ENCODE results near the gene WDFY1.

WDFY1 gene

GRCh38 chr2:223865907-223866508 lies 79.1 kb downstream of the WDFY1 start:
- no peak for DNase-seq

DNA sequence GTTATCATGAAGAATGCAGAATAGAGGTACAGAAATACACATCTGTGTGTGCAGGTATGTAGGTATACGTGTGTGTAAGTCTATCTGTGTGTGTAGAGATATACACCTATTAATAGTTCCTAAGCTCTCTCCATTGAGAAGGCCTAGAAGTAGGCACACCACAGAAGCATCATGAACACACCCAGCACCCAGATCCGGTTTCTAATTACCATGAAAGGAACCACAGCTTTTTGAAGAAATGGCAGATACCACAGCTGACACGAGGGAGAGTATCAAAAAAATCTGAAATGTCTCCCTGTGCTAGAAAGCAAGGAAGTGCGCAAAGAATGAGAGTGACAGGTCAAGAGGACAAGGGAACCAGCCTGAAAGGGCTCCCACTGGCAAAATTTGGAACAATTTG lies 80.0 kb downstream of the WDFY1 start:
- intact Hi-C loops (cut with DNase I): no loop called here
- no peak for DNase-seq

More at GRCh38 chr2:223865907-223866508, 79.1 kb downstream of the WDFY1 start:
- intact Hi-C loops (cut with DNase I): no loop called here

- no peak for DNase-seq
- intact Hi-C loops (cut with DNase I): no loop called here
Measured at GRCh38 chr2:223863491-223863890, 81.6 kb downstream of the WDFY1 start.

DNA sequence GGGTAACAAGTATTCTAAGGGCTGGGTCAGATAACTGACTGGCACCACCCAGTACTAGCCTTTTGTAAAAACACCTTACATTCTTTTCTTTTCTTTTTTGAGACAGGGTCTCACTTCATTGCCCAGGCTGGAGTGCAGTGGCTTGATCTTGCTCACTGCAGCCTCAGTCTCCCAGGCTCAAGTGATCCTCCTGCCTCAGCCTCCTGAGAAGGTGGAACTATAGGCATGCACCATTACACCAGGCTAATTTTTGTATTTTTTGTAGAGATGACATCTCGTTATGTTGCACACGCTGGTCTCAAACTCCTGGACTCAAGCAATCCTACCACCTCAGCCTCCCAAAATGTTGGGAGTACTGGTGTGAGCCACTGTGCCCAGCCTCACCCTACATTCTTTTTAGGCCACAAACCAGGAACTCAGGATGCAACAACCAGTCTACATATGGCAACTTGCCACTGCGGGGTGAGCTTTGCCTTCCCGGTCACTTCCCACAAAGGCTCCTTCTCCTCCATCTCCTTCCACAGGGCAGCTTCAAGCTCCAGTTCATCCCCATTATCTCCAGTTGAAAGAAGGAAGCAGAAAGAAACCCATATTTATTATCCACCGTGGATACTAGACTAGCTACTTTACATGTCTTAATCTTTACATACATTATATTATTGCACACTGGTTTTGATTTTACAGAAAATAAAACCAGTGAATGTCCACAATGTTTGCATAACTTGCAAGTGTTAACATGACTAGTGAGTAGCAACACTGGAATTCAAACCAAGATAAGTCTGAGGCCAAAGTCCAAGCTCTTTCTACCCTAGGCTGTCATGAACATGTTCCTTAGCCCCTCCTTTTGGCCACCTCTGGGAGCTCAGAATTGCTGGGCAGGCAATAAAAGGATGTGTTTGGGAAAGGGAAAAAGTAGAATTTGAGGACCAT lies 84.1 kb downstream of the WDFY1 start:
- DNase-seq: no peak
- intact Hi-C loops (cut with DNase I): no loop called here

DNA sequence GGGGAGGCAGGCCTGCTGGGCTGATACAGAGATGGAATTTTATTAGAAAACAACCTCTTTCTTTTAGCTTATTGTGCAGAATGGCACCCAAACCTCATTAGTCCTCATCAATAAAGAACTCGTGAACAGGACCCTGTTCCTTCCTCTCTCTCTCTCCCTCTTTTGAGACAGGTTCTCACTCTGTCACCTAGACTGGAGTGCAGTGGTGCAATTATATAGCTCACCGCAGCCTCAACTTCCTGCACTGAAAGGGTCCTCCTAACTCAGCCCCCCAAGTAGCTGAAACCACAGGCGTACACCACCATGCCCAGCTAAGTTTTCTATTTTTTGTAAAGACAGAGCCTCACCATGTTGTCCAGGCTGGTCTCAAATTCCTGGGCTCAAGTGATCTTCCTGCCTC lies 86.1 kb downstream of the WDFY1 start:
- no peak for DNase-seq
- intact Hi-C loops (cut with DNase I): no loop called here

GRCh38 chr2:223856584-223856983 lies 88.6 kb downstream of the WDFY1 start:
- intact Hi-C loops (cut with DNase I): no loop called here
- no peak for DNase-seq

DNA sequence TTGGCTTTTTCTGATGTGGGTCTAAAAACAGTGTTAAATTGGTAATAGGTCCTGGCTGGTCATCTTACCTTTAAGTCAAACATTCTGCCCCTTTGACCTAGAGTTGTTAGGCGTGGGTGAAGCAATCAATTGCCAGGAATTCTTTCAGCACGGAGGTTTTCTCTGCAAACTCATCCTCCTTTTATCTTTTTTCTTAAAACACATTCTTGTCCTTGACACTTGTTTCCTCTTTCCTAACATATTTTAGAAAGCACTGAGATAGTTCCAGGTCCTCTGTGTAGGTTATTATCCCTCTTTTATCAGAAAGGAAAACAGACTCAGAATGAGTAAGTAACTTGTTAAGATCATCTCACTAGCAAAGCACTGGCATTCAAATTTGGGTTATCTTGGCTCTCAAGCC lies 89.1 kb downstream of the WDFY1 start:
- intact Hi-C loops (cut with DNase I): no loop called here
- no peak for DNase-seq

DNA sequence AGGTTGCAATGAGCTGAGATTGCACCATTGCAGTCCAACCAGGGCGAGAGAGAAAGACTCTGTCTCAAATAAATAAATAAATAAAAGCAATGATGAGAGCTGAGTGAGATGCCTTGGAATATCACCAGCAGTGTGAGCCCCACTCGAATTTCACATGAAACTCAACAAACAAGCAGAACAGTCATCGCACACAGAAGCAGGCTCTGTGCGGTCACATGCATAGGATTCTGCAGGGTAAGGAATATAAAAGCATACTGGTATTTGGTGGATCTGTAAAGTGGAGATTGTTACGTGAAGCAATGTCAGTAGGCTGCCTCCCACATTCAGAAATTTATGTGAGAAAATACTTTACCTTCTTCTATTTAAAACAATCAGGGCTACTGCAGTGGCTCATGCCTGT lies 89.7 kb downstream of the WDFY1 start:
- intact Hi-C loops (cut with DNase I): no loop called here
- DNase-seq: no peak

DNA sequence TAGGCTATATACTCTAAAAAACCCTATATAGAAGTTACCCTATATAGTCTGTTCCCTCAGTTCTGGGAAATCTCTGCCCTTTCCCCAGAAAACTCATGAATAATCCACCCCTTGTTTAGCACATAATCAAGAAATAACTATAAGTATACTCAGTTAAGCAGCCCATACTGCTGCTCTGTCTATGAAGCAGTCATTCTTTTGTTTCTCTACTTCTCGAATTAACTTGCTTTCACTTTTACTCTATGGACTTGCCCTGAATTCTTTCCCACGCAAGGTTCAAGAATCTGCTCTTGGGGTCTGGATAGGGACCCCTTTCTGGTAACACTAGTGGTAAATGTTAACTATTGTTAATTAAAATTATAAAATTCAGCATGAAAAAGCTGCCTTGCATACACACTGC lies 90.4 kb downstream of the WDFY1 start:
- intact Hi-C loops (cut with DNase I): no loop called here
- no peak for DNase-seq

- no peak for DNase-seq
Measured at GRCh38 chr2:223853425-223853837, 91.7 kb downstream of the WDFY1 start.

DNA sequence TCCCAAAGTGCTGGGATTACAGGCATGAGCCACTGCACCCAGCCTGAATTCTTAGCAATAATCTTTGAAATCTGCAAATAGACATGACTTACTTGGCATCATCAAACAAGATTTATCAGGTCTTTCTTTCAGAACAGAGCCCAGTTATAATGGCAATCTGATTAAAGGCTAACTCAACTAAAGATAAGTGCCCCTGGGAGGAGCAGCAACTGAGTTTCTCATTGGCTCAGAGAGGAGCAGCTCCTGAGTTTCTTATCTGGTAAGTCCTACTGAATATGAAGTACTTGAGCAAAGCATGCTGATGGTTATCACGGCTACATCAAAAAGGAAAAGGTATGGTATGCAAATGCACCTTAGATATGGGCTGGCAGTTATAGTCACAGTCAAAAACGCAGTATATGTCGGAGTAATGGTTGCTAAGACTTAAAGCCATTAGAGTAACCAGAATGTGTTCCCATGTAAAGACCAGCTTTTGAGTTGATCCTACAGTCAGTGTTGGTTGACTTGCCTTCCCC lies 92.8 kb downstream of the WDFY1 start:
- no peak for DNase-seq
- intact Hi-C loops (cut with DNase I): no loop called here

More at GRCh38 chr2:223853425-223853837, 91.7 kb downstream of the WDFY1 start:
- intact Hi-C loops (cut with DNase I): no loop called here

- intact Hi-C loops (cut with DNase I): no loop called here
Measured at GRCh38 chr2:223847410-223847809, 97.7 kb downstream of the WDFY1 start.

DNA sequence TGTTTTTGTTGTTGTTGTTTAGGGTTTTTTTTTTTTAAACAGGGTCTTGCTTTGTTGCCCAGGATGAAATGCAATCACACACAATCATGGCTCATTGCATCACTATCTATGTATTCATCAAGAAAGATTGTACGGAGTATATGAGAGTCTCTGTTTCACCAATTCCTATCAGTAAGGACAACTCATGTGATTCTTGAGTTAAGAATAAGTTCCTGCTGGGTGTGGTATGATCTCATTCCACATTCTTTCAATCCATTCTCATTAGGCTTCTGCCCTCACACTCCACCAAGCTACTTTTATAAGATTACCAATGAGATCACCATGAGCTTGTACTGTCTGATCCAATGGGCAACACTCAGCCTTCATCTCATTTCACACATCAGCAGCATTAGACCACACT lies 98.6 kb downstream of the WDFY1 start:
- intact Hi-C loops (cut with DNase I): no loop called here

More at GRCh38 chr2:223847410-223847809, 97.7 kb downstream of the WDFY1 start:
- no peak for DNase-seq

DNA sequence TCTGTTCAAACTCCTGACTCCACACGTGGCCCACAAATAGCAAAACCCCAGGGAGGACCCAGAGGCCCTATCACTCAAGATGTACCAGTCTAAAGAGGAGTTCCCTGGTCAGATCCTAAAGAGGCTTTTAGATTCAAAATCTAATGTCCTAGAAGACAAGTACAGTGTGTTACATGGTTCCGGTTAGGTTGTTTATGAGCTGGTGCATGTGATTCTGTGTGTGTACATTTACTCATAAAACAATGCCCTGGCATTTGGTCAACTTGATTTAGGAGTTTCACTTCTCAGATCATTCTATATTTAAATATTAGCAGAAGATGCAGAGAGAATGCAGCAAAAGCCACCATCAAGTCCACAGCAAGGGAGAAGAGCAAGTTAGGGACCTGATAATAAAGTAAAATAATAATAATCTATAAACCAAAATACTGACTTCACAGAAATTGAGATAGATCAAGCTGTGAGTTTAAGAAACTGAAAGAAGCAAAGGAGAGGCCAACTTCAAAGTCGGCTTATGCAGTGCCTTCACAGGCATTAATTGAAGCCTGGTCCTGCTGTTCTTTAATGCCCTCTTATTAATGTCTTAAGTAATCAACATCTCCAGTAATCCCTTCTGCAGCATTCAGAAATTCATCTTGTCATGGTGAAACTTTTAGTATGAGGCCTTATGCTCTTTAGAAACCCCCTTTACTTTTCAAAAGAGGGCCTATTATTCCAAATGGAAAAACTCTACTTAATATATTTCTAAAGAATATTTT lies 103.5 kb downstream of the WDFY1 start:
- no peak for DNase-seq
- intact Hi-C loops (cut with DNase I): no loop called here

More for the DNA sequence above, 98.6 kb downstream of the WDFY1 start:
- DNase-seq: no peak

- intact Hi-C loops (cut with DNase I): no loop called here
Measured at GRCh38 chr2:223837287-223838061, 107.7 kb downstream of the WDFY1 start, which contains the start of gene AP1S3. Gene AP1S3 (minus strand): TSS chr2:223837582. CDS start chr2:223837450, 132 bp downstream.

DNA sequence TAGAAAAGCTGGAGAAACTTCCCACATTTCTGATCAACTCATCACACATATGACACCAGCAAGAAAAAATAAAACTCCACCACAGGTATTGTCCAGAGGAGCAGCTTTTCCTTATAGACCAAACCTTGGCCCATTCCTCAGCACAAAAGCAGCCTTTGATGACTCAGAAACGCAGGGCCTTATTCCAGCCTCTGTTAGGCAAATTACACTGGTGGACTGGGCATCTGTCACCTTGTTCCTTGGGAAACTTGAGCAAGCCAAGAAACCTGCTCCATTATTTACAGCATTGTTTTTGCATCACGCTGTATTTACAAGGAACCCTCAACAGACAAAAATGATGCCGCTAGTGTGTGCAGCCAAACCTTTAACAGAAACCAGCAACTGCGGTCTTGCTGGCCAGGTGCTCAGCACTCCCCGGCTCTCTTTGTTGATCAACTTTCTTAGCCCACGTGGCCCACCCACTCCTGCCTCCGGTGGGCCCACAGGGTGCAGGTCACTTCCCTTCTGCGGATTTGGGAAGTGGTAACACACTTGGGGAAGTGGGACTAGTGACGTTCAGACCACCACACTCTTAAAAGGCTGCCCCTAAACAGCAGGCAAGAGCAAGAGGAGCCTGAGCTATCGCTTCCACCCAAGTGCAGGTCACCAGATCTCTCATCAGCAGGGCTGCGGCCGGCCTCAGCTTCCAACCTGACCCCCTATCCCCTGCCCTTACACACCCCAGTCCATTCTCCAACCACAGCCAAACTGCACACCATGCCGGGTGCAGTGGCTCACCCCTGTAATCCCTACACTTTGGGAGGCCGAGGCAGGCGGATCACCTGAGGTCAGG lies 109.2 kb downstream of the WDFY1 start:
- intact Hi-C loops (cut with DNase I): no loop called here
- DNase-seq: no peak

More at GRCh38 chr2:223837287-223838061, 107.7 kb downstream of the WDFY1 start, which contains the start of gene AP1S3:
- peak; percentile 28 to 94 (median 59) for DNase-seq

GRCh38 chr2:223834431-223834830 lies 110.7 kb downstream of the WDFY1 start:
- DNase-seq: no peak
- intact Hi-C loops (cut with DNase I): no loop called here

GRCh38 chr2:223832241-223832903 lies 112.8 kb downstream of the WDFY1 start:
- intact Hi-C loops (cut with DNase I): no loop called here
- no peak for DNase-seq

Measured in posterior cingulate gyrus (tissue), 11 donors.